ENCODE results near the gene C1orf226. TPM values are rescaled to one million over a fixed set of nuclear protein-coding genes. Genes with fewer than 3 reads are reported as not detected.

Gene C1orf226
- total RNA-seq, 1 experiment from 2014 or later, result 4.3 TPM

DNA sequence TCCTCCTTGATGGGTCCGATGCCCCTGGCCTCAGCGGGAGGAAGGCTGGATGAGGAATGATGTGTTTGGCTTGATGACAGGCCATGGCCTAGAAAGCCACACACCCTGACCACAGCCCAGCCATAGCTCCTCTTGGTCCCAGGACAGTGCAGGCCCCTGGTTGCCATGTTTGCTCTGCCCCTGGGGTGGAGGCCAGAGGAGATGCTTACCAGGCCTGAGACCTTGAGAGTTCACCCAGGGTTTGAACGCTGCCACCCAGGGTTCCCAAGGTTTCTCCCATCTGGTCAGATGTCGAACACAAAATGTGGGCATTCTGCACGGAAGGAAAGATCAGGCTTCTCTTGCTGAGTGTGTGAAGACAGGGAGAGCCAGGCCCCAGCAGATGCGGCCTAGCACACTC lies 2.6 kb downstream of the C1orf226 start:
- no peak overlapping the region for H3K27ac ChIP-seq (ENCODE audit: low read length)
- H3K36me3 ChIP-seq (ENCODE audit: low read depth, low read length), result no peaks in the 10 kb centered on the region
- no TSS peak for BruUV-seq (replicated peaks)
- no peak overlapping the region for H3K4me2 ChIP-seq (ENCODE audit: low read length)
- H3K9ac ChIP-seq (ENCODE audit: low read length), result no peak overlapping the region
- no peak overlapping the region for H3K4me3 ChIP-seq (ENCODE audit: low read length)
- ATAC-seq (no peak), DNase-seq (no peak)
- no peak for TF ChIP-seq EZH2phosphoT487 (IDR thresholded peaks at IDR 0.05; ENCODE audit: borderline replicate concordance, low read length)
- no peak for TF ChIP-seq EZH2 (IDR thresholded peaks at IDR 0.05; ENCODE audit: low read length, unreplicated experiment)
- no peak overlapping the region for H2AFZ ChIP-seq (ENCODE audit: low read length)
- H3K9me2 ChIP-seq (replicated peaks; ENCODE audit: low read length), result no peaks in the 10 kb centered on the region
- H3K79me2 ChIP-seq (ENCODE audit: low read length), result no peaks in the 10 kb centered on the region
- H3K27me3 ChIP-seq (ENCODE audit: low read length), result no peaks in the 10 kb centered on the region
- H3F3A ChIP-seq (ENCODE audit: low read length, unreplicated experiment), result no peaks in the 10 kb centered on the region
- no peaks in the 10 kb centered on the region for H3K9me3 ChIP-seq (ENCODE audit: low read length)
- ChIA-PET POLR2A (ENCODE audit: unreplicated experiment) (no interaction called here), CTCF (no interaction called here)
- intact Hi-C loops (cut with micrococcal nuclease), result no loop called here
- H4K20me1 ChIP-seq (ENCODE audit: low read length), result no peaks in the 10 kb centered on the region
- H3K4me1 ChIP-seq (ENCODE audit: insufficient read depth, low read length), result peaks cover 32% of the 10 kb centered on the region

DNA sequence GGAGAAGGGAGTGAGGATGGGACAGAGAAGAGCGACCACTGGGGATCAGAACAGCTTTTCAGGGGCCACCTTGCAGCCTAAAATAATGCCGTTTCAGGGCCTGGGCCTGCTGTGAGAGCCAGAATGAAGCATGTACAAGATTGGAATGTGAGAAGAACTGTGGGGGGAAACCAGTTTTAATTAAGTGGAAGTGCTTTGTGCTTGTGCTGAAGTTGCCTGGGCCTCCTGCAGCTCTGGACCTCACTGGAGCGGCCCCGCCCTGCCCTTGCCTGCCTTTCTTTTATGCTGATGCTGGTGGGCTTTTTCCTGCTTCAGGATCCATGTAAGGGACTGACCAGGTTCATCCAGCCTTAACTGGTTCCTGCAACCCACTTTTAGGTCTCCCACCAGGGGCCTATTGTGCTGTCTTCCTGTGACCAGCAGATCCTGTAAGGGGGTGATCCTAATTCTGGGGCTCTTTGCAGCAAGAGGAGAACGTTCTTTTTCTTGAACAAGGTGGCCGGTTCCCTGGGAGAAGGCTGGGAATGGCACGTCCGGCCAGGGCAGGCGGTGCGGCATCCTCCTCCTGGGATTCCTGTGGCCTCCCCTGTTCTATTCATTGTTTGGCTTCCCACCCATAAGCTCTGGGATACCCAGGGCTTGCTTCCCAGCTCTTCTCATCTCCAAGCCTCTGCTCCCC lies 3.2 kb downstream of the C1orf226 start:
- Histone ChIP-seq H3K9me2 (replicated peaks; ENCODE audit: low read length) (no peaks in the 10 kb centered on the region), H3K27me3 (ENCODE audit: low read length) (no peaks in the 10 kb centered on the region), H2AFZ (ENCODE audit: low read length) (no peak overlapping the region), H3K4me2 (ENCODE audit: low read length) (no peak overlapping the region), H3K27ac (ENCODE audit: low read length) (no peak overlapping the region), H3K9ac (ENCODE audit: low read length) (no peak overlapping the region), H3K4me1 (ENCODE audit: insufficient read depth, low read length) (peaks cover 36% of the 10 kb centered on the region), H3K9me3 (ENCODE audit: low read length) (no peaks in the 10 kb centered on the region), H3K4me3 (ENCODE audit: low read length) (no peak overlapping the region), H3F3A (ENCODE audit: low read length, unreplicated experiment) (no peaks in the 10 kb centered on the region), H4K20me1 (ENCODE audit: low read length) (no peaks in the 10 kb centered on the region), H3K36me3 (ENCODE audit: low read depth, low read length) (no peaks in the 10 kb centered on the region), H3K79me2 (ENCODE audit: low read length) (no peaks in the 10 kb centered on the region)
- intact Hi-C loops (cut with micrococcal nuclease), result no loop called here
- TF ChIP-seq, protein P1, sequence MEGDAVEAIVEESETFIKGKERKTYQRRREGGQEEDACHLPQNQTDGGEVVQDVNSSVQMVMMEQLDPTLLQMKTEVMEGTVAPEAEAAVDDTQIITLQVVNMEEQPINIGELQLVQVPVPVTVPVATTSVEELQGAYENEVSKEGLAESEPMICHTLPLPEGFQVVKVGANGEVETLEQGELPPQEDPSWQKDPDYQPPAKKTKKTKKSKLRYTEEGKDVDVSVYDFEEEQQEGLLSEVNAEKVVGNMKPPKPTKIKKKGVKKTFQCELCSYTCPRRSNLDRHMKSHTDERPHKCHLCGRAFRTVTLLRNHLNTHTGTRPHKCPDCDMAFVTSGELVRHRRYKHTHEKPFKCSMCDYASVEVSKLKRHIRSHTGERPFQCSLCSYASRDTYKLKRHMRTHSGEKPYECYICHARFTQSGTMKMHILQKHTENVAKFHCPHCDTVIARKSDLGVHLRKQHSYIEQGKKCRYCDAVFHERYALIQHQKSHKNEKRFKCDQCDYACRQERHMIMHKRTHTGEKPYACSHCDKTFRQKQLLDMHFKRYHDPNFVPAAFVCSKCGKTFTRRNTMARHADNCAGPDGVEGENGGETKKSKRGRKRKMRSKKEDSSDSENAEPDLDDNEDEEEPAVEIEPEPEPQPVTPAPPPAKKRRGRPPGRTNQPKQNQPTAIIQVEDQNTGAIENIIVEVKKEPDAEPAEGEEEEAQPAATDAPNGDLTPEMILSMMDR (conservative IDR thresholded peaks at IDR 0.05; ENCODE audit: low read depth, low read length), result no peak
- no peak for TF ChIP-seq EZH2 (IDR thresholded peaks at IDR 0.05; ENCODE audit: low read length, unreplicated experiment)
- no peak for TF ChIP-seq EZH2phosphoT487 (IDR thresholded peaks at IDR 0.05; ENCODE audit: borderline replicate concordance, low read length)
- BruUV-seq (replicated peaks), result no TSS peak
- ChIA-PET POLR2A (ENCODE audit: unreplicated experiment) (no interaction called here), CTCF (interaction anchor here (0.5 kb wide), 1 partner anchor 348 kb away, joined by 10 read pairs; no protein-coding TSS in a partner anchor)
- ATAC-seq, result no peak
- no peak for DNase-seq

DNA sequence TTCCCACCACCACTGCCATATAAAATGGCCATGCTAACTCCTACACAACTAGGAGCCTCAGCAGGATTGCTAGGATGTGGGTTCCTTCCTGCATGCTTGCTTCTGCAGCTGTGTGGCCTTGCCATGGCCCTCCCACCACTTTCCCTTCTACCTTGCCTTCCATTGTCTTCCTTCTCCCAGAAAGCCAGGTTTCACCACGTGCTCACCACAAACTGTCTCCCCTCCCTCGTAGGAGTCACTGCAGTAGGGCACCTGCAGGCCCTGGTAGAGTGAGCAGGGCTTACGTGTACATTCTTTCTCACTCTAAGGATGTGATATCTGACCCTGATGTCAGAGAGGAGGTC lies 3.7 kb downstream of the C1orf226 start:
- H3K9me2 ChIP-seq (replicated peaks; ENCODE audit: low read length), result no peaks in the 10 kb centered on the region
- intact Hi-C loops (cut with micrococcal nuclease), result no loop called here
- H3K27me3 ChIP-seq (ENCODE audit: low read length), result no peaks in the 10 kb centered on the region
- DNase-seq (no peak), ATAC-seq (no peak)
- POLR2A ChIA-PET (ENCODE audit: unreplicated experiment), result no interaction called here
- no peak overlapping the region for H3K4me3 ChIP-seq (ENCODE audit: low read length)
- no peak overlapping the region for H3K4me2 ChIP-seq (ENCODE audit: low read length)
- H2AFZ ChIP-seq (ENCODE audit: low read length), result no peak overlapping the region
- H3K36me3 ChIP-seq (ENCODE audit: low read depth, low read length), result no peaks in the 10 kb centered on the region
- H3F3A ChIP-seq (ENCODE audit: low read length, unreplicated experiment), result no peaks in the 10 kb centered on the region
- no peaks in the 10 kb centered on the region for H4K20me1 ChIP-seq (ENCODE audit: low read length)
- CTCF ChIA-PET, result interaction anchor here (0.5 kb wide), 1 partner anchor 348 kb away, joined by 10 read pairs; no protein-coding TSS in a partner anchor
- no TSS peak for BruUV-seq (replicated peaks)
- peaks cover 35% of the 10 kb centered on the region for H3K4me1 ChIP-seq (ENCODE audit: insufficient read depth, low read length)
- TF ChIP-seq EZH2phosphoT487 (IDR thresholded peaks at IDR 0.05; ENCODE audit: borderline replicate concordance, low read length) (no peak), EZH2 (IDR thresholded peaks at IDR 0.05; ENCODE audit: low read length, unreplicated experiment) (no peak)
- TF ChIP-seq, protein P1 (conservative IDR thresholded peaks at IDR 0.05; ENCODE audit: low read depth, low read length), result no peak
- no peak overlapping the region for H3K27ac ChIP-seq (ENCODE audit: low read length)
- no peak overlapping the region for H3K9ac ChIP-seq (ENCODE audit: low read length)
- H3K9me3 ChIP-seq (ENCODE audit: low read length), result no peaks in the 10 kb centered on the region
- no peaks in the 10 kb centered on the region for H3K79me2 ChIP-seq (ENCODE audit: low read length)

Measured in PC-3 (cell line).